ENCODE measurements around the gene CFAP65. TPM values are rescaled to one million over a fixed set of nuclear protein-coding genes. Genes with fewer than 3 reads are reported as not detected.

The CFAP65 gene
- total and polyA plus RNA-seq, 2 of the 13 experiments (the other 11 are each of a cell fraction or from before 2014, with no cell fraction given) = 0.05 TPM; not detected in 1

GRCh38 chr2:219029829-219030165 lies 11.5 kb downstream of the CFAP65 start (continued):
- no peak for TF ChIP-seq MTERF4 (CRISPR knock-in tag; IDR thresholded peaks at IDR 0.05)
- TF ChIP-seq ZBTB2 (CRISPR knock-in tag; IDR thresholded peaks at IDR 0.05; ENCODE audit: low read depth) = no peak
- TF ChIP-seq SNRNP70 (IDR thresholded peaks at IDR 0.05; ENCODE audit: low read depth, low read length) = no peak
- no peak for TF ChIP-seq EHMT2 (IDR thresholded peaks at IDR 0.05; ENCODE audit: borderline replicate concordance, low read depth, low read length)
- peak; percentile 54 for TF ChIP-seq GABPB1 (CRISPR knock-in tag; IDR thresholded peaks at IDR 0.05)
- no peak for TF ChIP-seq PRPF4 (IDR thresholded peaks at IDR 0.05; ENCODE audit: low read depth, low read length, poor library complexity, severe bottlenecking)
- TF ChIP-seq BCL6 (CRISPR knock-in tag; IDR thresholded peaks at IDR 0.05) = no peak
- 0 out of 2 replicates have a peak, but pooled peaks have one; percentile 16 for TF ChIP-seq THAP11 (CRISPR knock-in tag; IDR thresholded peaks at IDR 0.05)
- no peak for TF ChIP-seq MTA3 (CRISPR knock-in tag; IDR thresholded peaks at IDR 0.05)
- no peak for TF ChIP-seq MZF1 (CRISPR knock-in tag; IDR thresholded peaks at IDR 0.05; ENCODE audit: borderline replicate concordance)
- TF ChIP-seq ZNF331 (CRISPR knock-in tag; IDR thresholded peaks at IDR 0.05) = peak; percentile 33; the same call in 1 of the 2 replicates
- no peak for TF ChIP-seq U2AF1 (optimal IDR thresholded peaks at IDR 0.05; ENCODE audit: low read depth, low read length)
- TF ChIP-seq CCDC6 (CRISPR knock-in tag; IDR thresholded peaks at IDR 0.05) = no peak
- TF ChIP-seq FOXM1 (CRISPR knock-in tag; IDR thresholded peaks at IDR 0.05) = no peak
- no peak for TF ChIP-seq ZNF605 (CRISPR knock-in tag; IDR thresholded peaks at IDR 0.05)
- TF ChIP-seq ZNF549 (CRISPR knock-in tag; IDR thresholded peaks at IDR 0.05) = no peak
- no peak for TF ChIP-seq ZNF704 (CRISPR knock-in tag; IDR thresholded peaks at IDR 0.05; ENCODE audit: borderline replicate concordance)
- TF ChIP-seq SRY (CRISPR knock-in tag; IDR thresholded peaks at IDR 0.05) = no peak
- TF ChIP-seq NBN (conservative IDR thresholded peaks at IDR 0.05) = no peak
- no peak for TF ChIP-seq STAT5B (CRISPR knock-in tag; IDR thresholded peaks at IDR 0.05)
- no peak for TF ChIP-seq SAFB2 (CRISPR knock-in tag; IDR thresholded peaks at IDR 0.05; ENCODE audit: borderline replicate concordance, low read depth)
- no peak for TF ChIP-seq DBP (CRISPR knock-in tag; IDR thresholded peaks at IDR 0.05; ENCODE audit: not compliant biosample characterization)
- TF ChIP-seq FOSL2 (CRISPR knock-in tag; IDR thresholded peaks at IDR 0.05) = peak; percentile 49; the same call in 1 of the 2 replicates
- peak; percentile 65; the same call in 1 of the 2 replicates for TF ChIP-seq THRA (CRISPR knock-in tag; IDR thresholded peaks at IDR 0.05; ENCODE audit: borderline replicate concordance)
- no peak for TF ChIP-seq BCL3 (CRISPR knock-in tag; IDR thresholded peaks at IDR 0.05)
- TF ChIP-seq HMGA1 (CRISPR knock-in tag; conservative IDR thresholded peaks at IDR 0.05) = no peak

Data from HepG2 (cell line).